ENCODE results near the gene SCGB1A1. TPM values are rescaled to one million over a fixed set of nuclear protein-coding genes. Genes with fewer than 3 reads are reported as not detected.

Gene SCGB1A1
- total and polyA plus RNA-seq, 2 donors (not counting 1 experiment from before 2014, with no cell fraction given), result not detected

- Histone ChIP-seq H3K4me1 (ENCODE audit: control insufficient read depth, extremely low read depth, insufficient read depth, low read length) (peaks cover 4% of the 10 kb centered on the region), H3K36me3 (ENCODE audit: control insufficient read depth, insufficient read depth, low read length) (no peaks in the 10 kb centered on the region), H3K9me3 (ENCODE audit: control insufficient read depth, insufficient read depth, low read depth, low read length) (no peaks in the 10 kb centered on the region), H3K79me2 (ENCODE audit: control insufficient read depth, insufficient read depth, low read length) (no peaks in the 10 kb centered on the region), H3K27ac (ENCODE audit: insufficient read depth, low read length) (no peak overlapping the region), H3K9ac (ENCODE audit: insufficient read depth, low read length) (no peak overlapping the region), H3K27me3 (ENCODE audit: control insufficient read depth, insufficient read depth, low read length) (no peaks in the 10 kb centered on the region), H3K4me2 (ENCODE audit: extremely low read depth, insufficient read depth, low read length) (no peak overlapping the region), H4K20me1 (ENCODE audit: control insufficient read depth, extremely low read depth, insufficient read depth, low read length) (no peaks in the 10 kb centered on the region), H2AFZ (ENCODE audit: low read length) (no peak overlapping the region), H3K4me3 (replicated peaks in 1 of 4; ENCODE audit: control extremely low read depth in 1 of 4, insufficient read depth in 1 of 4, low read depth in 3 of 4, low read length in 4 of 4) (no peak overlapping the region)
- peak; percentile 69 to 74 for DNase-seq (ENCODE audit: low read depth in 2 of 2)
- TF ChIP-seq CTCF (conservative IDR thresholded peaks at IDR 0.05 in 1 of 2, IDR thresholded peaks at IDR 0.05 in 1 of 2; ENCODE audit: low read depth in 1 of 2, low read length in 2 of 2) (no peak), EZH2 (IDR thresholded peaks at IDR 0.05; ENCODE audit: low read length, missing control alignments) (no peak)
These were observed 53.4 kb downstream of the SCGB1A1 start for GRCh38 chr11:62472063-62472884.

Other genes with a start within 250 kb of the SCGB1A1 start
- not detected in 2 replicates for gene SCGB1D1, start 228.8 kb upstream of the SCGB1A1 start, total RNA-seq
- not detected in 2 replicates for gene SCGB1D1, start 228.8 kb upstream of the SCGB1A1 start, polyA plus RNA-seq
- gene SCGB2A1, start 210.4 kb upstream of the SCGB1A1 start, total RNA-seq, result not detected in 2 replicates
- gene SCGB2A1, start 210.4 kb upstream of the SCGB1A1 start, polyA plus RNA-seq, result not detected in 2 replicates
- not detected in 2 replicates for gene SCGB1D2, start 176.8 kb upstream of the SCGB1A1 start, total RNA-seq
- gene SCGB1D2, start 176.8 kb upstream of the SCGB1A1 start, polyA plus RNA-seq, result not detected in 2 replicates
- gene SCGB2A2, start 148.9 kb upstream of the SCGB1A1 start, total RNA-seq, result not detected in 2 replicates
- not detected in 2 replicates for gene SCGB2A2, start 148.9 kb upstream of the SCGB1A1 start, polyA plus RNA-seq
- not detected in 2 replicates for gene SCGB1D4, start 120.0 kb upstream of the SCGB1A1 start, total RNA-seq
- not detected in 2 replicates for gene SCGB1D4, start 120.0 kb upstream of the SCGB1A1 start, polyA plus RNA-seq
- under 0.01 TPM in 1 of 2 replicates, not detected in the other for gene ASRGL1, start 81.6 kb upstream of the SCGB1A1 start, total RNA-seq
- 0.22 and 1.1 TPM in 2 replicates for gene ASRGL1, start 81.6 kb upstream of the SCGB1A1 start, polyA plus RNA-seq
- 396 and 762 TPM in 2 replicates for gene AHNAK, start 127.8 kb downstream of the SCGB1A1 start, total RNA-seq
- gene AHNAK, start 127.8 kb downstream of the SCGB1A1 start, polyA plus RNA-seq, result 209 and 220 TPM in 2 replicates
- 1,405 and 1,825 TPM in 2 replicates for gene EEF1G, start 154.9 kb downstream of the SCGB1A1 start, total RNA-seq
- 1,308 and 1,333 TPM in 2 replicates for gene EEF1G, start 154.9 kb downstream of the SCGB1A1 start, polyA plus RNA-seq
- gene TUT1, start 172.5 kb downstream of the SCGB1A1 start, total RNA-seq, result 6.9 and 7.8 TPM in 2 replicates
- 5.5 and 6.8 TPM in 2 replicates for gene TUT1, start 172.5 kb downstream of the SCGB1A1 start, polyA plus RNA-seq
- 117 and 124 TPM in 2 replicates for gene MTA2, start 182.8 kb downstream of the SCGB1A1 start, total RNA-seq
- 31.4 and 33.6 TPM in 2 replicates for gene MTA2, start 182.8 kb downstream of the SCGB1A1 start, polyA plus RNA-seq
- gene EML3, start 193.7 kb downstream of the SCGB1A1 start, total RNA-seq, result 17.5 and 20.5 TPM in 2 replicates
- 17.8 and 22.6 TPM in 2 replicates for gene EML3, start 193.7 kb downstream of the SCGB1A1 start, polyA plus RNA-seq
- 8.5 and 9.9 TPM in 2 replicates for gene ROM1, start 194.2 kb downstream of the SCGB1A1 start, total RNA-seq
- 1.7 and 3.0 TPM in 2 replicates for gene ROM1, start 194.2 kb downstream of the SCGB1A1 start, polyA plus RNA-seq
- gene B3GAT3, start 203.0 kb downstream of the SCGB1A1 start, total RNA-seq, result 29.1 and 30.8 TPM in 2 replicates
- gene B3GAT3, start 203.0 kb downstream of the SCGB1A1 start, polyA plus RNA-seq, result 15.9 and 17.6 TPM in 2 replicates
- gene GANAB, start 227.6 kb downstream of the SCGB1A1 start, total RNA-seq, result 167 and 279 TPM in 2 replicates
- gene GANAB, start 227.6 kb downstream of the SCGB1A1 start, polyA plus RNA-seq, result 328 and 368 TPM in 2 replicates
- gene INTS5, start 234.3 kb downstream of the SCGB1A1 start, total RNA-seq, result 16.4 and 16.7 TPM in 2 replicates
- gene INTS5, start 234.3 kb downstream of the SCGB1A1 start, polyA plus RNA-seq, result 9.4 and 13.2 TPM in 2 replicates
- 25.4 and 33.4 TPM in 2 replicates for gene C11orf98, start 246.2 kb downstream of the SCGB1A1 start, total RNA-seq
- gene C11orf98, start 246.2 kb downstream of the SCGB1A1 start, polyA plus RNA-seq, result 38.2 and 64.8 TPM in 2 replicates
- gene CSKMT, start 246.3 kb downstream of the SCGB1A1 start, total RNA-seq, result 8.4 and 9.8 TPM in 2 replicates
- gene CSKMT, start 246.3 kb downstream of the SCGB1A1 start, polyA plus RNA-seq, result 2.6 and 2.9 TPM in 2 replicates